HG03025 (cell line): ENCODE results near the gene LIN52.

Experiments used
- ATAC-seq: cut with Tn5 transposase; IDR thresholded peaks from one replicate; pipeline ENCODE4 v1.9.1; 2021; ENCODE audit warnings: mild to moderate bottlenecking, moderate library complexity; ENCODE audit not compliant: unreplicated experiment, low FRiP score

LIN52 gene

GRCh38 chr14:74219277-74220205, 134.8 kb downstream of the LIN52 start:
- no peak for ATAC-seq

GRCh38 chr14:74220991-74221390, 136.2 kb downstream of the LIN52 start:
- no peak for ATAC-seq

GRCh38 chr14:74221741-74222140, 137.0 kb downstream of the LIN52 start:
- no peak for ATAC-seq

GRCh38 chr14:74223016-74223415, 138.3 kb downstream of the LIN52 start:
- ATAC-seq: no peak

GRCh38 chr14:74231784-74232183, 147.0 kb downstream of the LIN52 start:
- no peak for ATAC-seq

- ATAC-seq: no peak
These were observed 150.3 kb downstream of the LIN52 start for GRCh38 chr14:74235017-74235416.

GRCh38 chr14:74237441-74237840, 152.7 kb downstream of the LIN52 start:
- no peak for ATAC-seq

GRCh38 chr14:74238974-74239847, 154.5 kb downstream of the LIN52 start, which contains the start of gene VSX2:
Gene VSX2, plus strand, starts transcription at chr14:74239449. Its CDS starts 113 bp downstream, at chr14:74239562.
- ATAC-seq: no peak

GRCh38 chr14:74239848-74240793, 155.4 kb downstream of the LIN52 start:
- no peak for ATAC-seq

- ATAC-seq: no peak
These were observed 156.3 kb downstream of the LIN52 start for GRCh38 chr14:74240794-74241651.

GRCh38 chr14:74241652-74242017, 156.9 kb downstream of the LIN52 start:
- ATAC-seq: no peak

- no peak for ATAC-seq
These were observed 157.4 kb downstream of the LIN52 start for GRCh38 chr14:74242021-74242779.

GRCh38 chr14:74242780-74243042, 158.0 kb downstream of the LIN52 start:
- no peak for ATAC-seq

GRCh38 chr14:74243051-74243450, 158.3 kb downstream of the LIN52 start:
- no peak for ATAC-seq

GRCh38 chr14:74244115-74244514, 159.4 kb downstream of the LIN52 start:
- ATAC-seq: no peak

GRCh38 chr14:74245292-74245691, 160.5 kb downstream of the LIN52 start:
- ATAC-seq: no peak

- no peak for ATAC-seq
These were observed 161.8 kb downstream of the LIN52 start for GRCh38 chr14:74246542-74246941.

GRCh38 chr14:74248017-74248416, 163.3 kb downstream of the LIN52 start:
- ATAC-seq: no peak
